DND-41 (cell line): ENCODE data around the gene CLDN2.

Source experiments
- ATAC-seq: fragments of 200-7000 bp; cut with Tn5 transposase; 3 replicates; pipeline ENCODE4 v1.9.1; 2021; ENCODE audit warnings: low read depth; ENCODE audit not compliant: insufficient read depth
- DNase-seq: peaks from one replicate; pipeline ENCODE4 v3.0.0-alpha.2; 2020
- H2AFZ ChIP-seq: 2 replicates; pipeline ENCODE4 v1.6.0; 2012; ENCODE audit warnings: low read depth, low read length
- H3K27ac ChIP-seq: 2 replicates; pipeline ENCODE4 v1.5.1; 2012; ENCODE audit warnings: low read length, inconsistent platforms
- H3K27me3 ChIP-seq: fragments of 200-600 bp; sonication (generic); 2 replicates; pipeline ENCODE4 v1.6.0; 2012; ENCODE audit warnings: low read length, mild to moderate bottlenecking, inconsistent platforms; ENCODE audit not compliant: insufficient read depth, poor library complexity
- H3K36me3 ChIP-seq: 2 replicates; pipeline ENCODE4 v1.5.1; 2012; ENCODE audit warnings: low read length, inconsistent platforms; ENCODE audit not compliant: insufficient read depth
- H3K4me1 ChIP-seq: 2 replicates; pipeline ENCODE4 v1.5.1; 2012; ENCODE audit warnings: mild to moderate bottlenecking, low read length; ENCODE audit not compliant: insufficient read depth
- H3K4me2 ChIP-seq: 2 replicates; pipeline ENCODE4 v1.6.0; 2012; ENCODE audit warnings: mild to moderate bottlenecking, moderate library complexity, low read length, inconsistent platforms; ENCODE audit not compliant: insufficient read depth
- H3K4me3 ChIP-seq, 2 experiments: fragments of 200-600 bp in 1 of 2; shearing (Covaris generic) in 1 of 2; 2 replicates each; pipeline ENCODE4 v1.5.1; 2012 to 2016; ENCODE audit warnings: inconsistent platforms in 2 of 2, low read length in 2 of 2, mild to moderate bottlenecking in 2 of 2, low read depth in 1 of 2, moderate library complexity in 1 of 2
- H3K79me2 ChIP-seq: 2 replicates; pipeline ENCODE4 v1.6.0; 2012; ENCODE audit warnings: low read length, inconsistent platforms; ENCODE audit not compliant: insufficient read depth
- H3K9ac ChIP-seq: 2 replicates; pipeline ENCODE4 v1.6.0; 2012; ENCODE audit warnings: low read depth, mild to moderate bottlenecking, inconsistent platforms, low read length, moderate library complexity
- H3K9me3 ChIP-seq: 2 replicates; pipeline ENCODE4 v1.5.1; 2012; ENCODE audit warnings: low read length, moderate library complexity, mild to moderate bottlenecking, inconsistent platforms; ENCODE audit not compliant: insufficient read depth, severe bottlenecking
- H4K20me1 ChIP-seq: 2 replicates; pipeline ENCODE4 v1.6.0; 2012; ENCODE audit warnings: low read length; ENCODE audit not compliant: insufficient read depth
- EZH2 ChIP-seq: IDR thresholded peaks from 3 replicates; pipeline ENCODE4 v1.6.1; 2012; ENCODE audit warnings: borderline replicate concordance, low read depth, mild to moderate bottlenecking, moderate library complexity, low read length, inconsistent platforms; ENCODE audit not compliant: severe bottlenecking
- TF ChIP-seq, protein P1 (sequence below): IDR thresholded peaks from 2 replicates; pipeline ENCODE4 v1.5.1; 2012; ENCODE audit warnings: borderline replicate concordance, low read length, moderate library complexity, mild to moderate bottlenecking; ENCODE audit not compliant: poor library complexity, severe bottlenecking; ENCODE audit errors: extremely low read depth

Gene CLDN2

DNA sequence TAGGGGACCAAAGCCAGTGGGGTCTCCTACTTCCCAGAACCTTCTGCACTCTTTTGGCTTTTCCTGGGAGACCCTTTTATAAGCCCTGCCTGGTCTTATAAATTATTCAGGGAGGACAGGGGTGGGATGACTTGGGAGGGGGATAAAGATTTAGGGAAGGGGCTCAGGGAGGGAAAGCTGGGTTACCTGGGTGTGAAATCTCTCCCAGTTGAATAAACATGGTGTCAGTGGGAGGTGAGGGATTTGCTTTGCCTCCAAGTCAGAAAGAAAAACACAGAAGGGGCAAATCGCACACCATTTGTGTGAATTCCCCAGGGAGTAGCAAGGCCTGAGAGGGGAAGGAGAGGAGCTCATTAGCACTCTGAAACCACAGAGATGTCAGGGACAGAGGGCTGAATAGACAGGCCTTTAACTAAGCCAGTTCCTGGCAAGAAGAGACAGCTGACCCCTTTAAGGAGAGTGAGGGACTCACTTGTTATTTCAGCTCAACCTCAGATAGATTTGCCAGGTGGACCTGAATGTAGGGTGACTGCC is 16.8 kb upstream of the CLDN2 start, which contains the start of gene RIPPLY1:
RIPPLY1 (minus strand) TSS at position 51 of the 534 bp plus-strand sequence. CDS start 54 bp downstream, outside the sequence.
- H3K9ac ChIP-seq, result no peak within 1 kb of the TSS
- DNase-seq (no peak), ATAC-seq (no peak)
- H3K27ac ChIP-seq, result no peak within 1 kb of the TSS
- H3K4me1 ChIP-seq, result no peaks in the 10 kb centered on the region
- TF ChIP-seq EZH2, result no peak
- TF ChIP-seq, protein P1, sequence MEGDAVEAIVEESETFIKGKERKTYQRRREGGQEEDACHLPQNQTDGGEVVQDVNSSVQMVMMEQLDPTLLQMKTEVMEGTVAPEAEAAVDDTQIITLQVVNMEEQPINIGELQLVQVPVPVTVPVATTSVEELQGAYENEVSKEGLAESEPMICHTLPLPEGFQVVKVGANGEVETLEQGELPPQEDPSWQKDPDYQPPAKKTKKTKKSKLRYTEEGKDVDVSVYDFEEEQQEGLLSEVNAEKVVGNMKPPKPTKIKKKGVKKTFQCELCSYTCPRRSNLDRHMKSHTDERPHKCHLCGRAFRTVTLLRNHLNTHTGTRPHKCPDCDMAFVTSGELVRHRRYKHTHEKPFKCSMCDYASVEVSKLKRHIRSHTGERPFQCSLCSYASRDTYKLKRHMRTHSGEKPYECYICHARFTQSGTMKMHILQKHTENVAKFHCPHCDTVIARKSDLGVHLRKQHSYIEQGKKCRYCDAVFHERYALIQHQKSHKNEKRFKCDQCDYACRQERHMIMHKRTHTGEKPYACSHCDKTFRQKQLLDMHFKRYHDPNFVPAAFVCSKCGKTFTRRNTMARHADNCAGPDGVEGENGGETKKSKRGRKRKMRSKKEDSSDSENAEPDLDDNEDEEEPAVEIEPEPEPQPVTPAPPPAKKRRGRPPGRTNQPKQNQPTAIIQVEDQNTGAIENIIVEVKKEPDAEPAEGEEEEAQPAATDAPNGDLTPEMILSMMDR, result no peak
- no peaks in the 10 kb centered on the region for H3K36me3 ChIP-seq
- H3K9me3 ChIP-seq, result no peaks in the 10 kb centered on the region
- H3K4me3 ChIP-seq, result no peak within 1 kb of the TSS
- H3K79me2 ChIP-seq, result no peaks in the 10 kb centered on the region
- no peak within 1 kb of the TSS for H2AFZ ChIP-seq
- H3K27me3 ChIP-seq, result no peaks in the 10 kb centered on the region
- H3K4me2 ChIP-seq, result no peak within 1 kb of the TSS
- H4K20me1 ChIP-seq, result no peaks in the 10 kb centered on the region

- Histone ChIP-seq H3K36me3 (no peaks in the 10 kb centered on the region), H4K20me1 (no peaks in the 10 kb centered on the region), H3K9me3 (no peaks in the 10 kb centered on the region), H3K79me2 (no peaks in the 10 kb centered on the region), H3K4me1 (no peaks in the 10 kb centered on the region), H3K4me2 (no peak overlapping the region), H3K4me3 (no peak overlapping the region), H3K27ac (no peak overlapping the region), H2AFZ (no peak overlapping the region), H3K27me3 (no peaks in the 10 kb centered on the region), H3K9ac (no peak overlapping the region)
- TF ChIP-seq, protein P1, result no peak
- TF ChIP-seq EZH2, result no peak
- no peak for ATAC-seq
- DNase-seq, result no peak
Observed at GRCh38 chrX:106903856-106904528, 16.2 kb upstream of the CLDN2 start.

- Histone ChIP-seq H3K27ac (no peak overlapping the region), H3K4me2 (no peak overlapping the region), H3K9me3 (no peaks in the 10 kb centered on the region), H3K36me3 (no peaks in the 10 kb centered on the region), H4K20me1 (no peaks in the 10 kb centered on the region), H3K27me3 (no peaks in the 10 kb centered on the region), H3K9ac (no peak overlapping the region), H3K4me1 (no peaks in the 10 kb centered on the region), H3K4me3 (no peak overlapping the region), H3K79me2 (no peaks in the 10 kb centered on the region), H2AFZ (no peak overlapping the region)
- TF ChIP-seq, protein P1, result no peak
- no peak for TF ChIP-seq EZH2
- ATAC-seq (no peak), DNase-seq (no peak)
Observed at GRCh38 chrX:106905064-106905708, 15.0 kb upstream of the CLDN2 start.
